H1 (cell line): ENCODE data around the gene ROBO2. TPM values are rescaled to one million over a fixed set of nuclear protein-coding genes. Genes with fewer than 3 reads are reported as not detected.

Source experiments
- MAX ChIP-seq: IDR thresholded peaks from 2 replicates; pipeline ENCODE4 v1.6.1; 2012; ENCODE audit warnings: inconsistent platforms
- NRF1 ChIP-seq: IDR thresholded peaks from 2 replicates; pipeline ENCODE4 v1.6.1; 2011; ENCODE audit warnings: mild to moderate bottlenecking, low read depth, low read length, improper control_type of control experiment
- POLR2AphosphoS5 ChIP-seq: IDR thresholded peaks from 2 replicates; pipeline ENCODE4 v1.6.1; 2011; ENCODE audit warnings: low read depth, low read length
- SUZ12 ChIP-seq: fragments of 200-600 bp; sonication (generic); IDR thresholded peaks from 2 replicates; pipeline ENCODE4 v1.6.1; 2012; ENCODE audit warnings: mild to moderate bottlenecking, inconsistent platforms, low read length, moderate library complexity, mixed read lengths
- YY1 ChIP-seq: IDR thresholded peaks from 2 replicates; pipeline ENCODE4 v1.6.1; 2011; ENCODE audit warnings: low read depth, mild to moderate bottlenecking, low read length
- polyA plus RNA-seq, 7 experiments: library from polyadenylated mRNA; depleted of rRNA in 3 of 7; stranded (reverse) in 5 of 7; unstranded in 2 of 7; fragments of >200 nt in 5 of 7; fragments of 200-250 nt in 2 of 7; gene quantifications; 1 replicate in 5 of 7; 2 replicates in 1 of 7; 4 replicates in 1 of 7; pipeline versions ENCODE4 v1.2.1 to v1.2.3, GENCODE V29; 2011 to 2013; ENCODE audit warnings: missing spikeins in 2 of 7, mixed read lengths in 2 of 7
- total RNA-seq: library from RNA; stranded (reverse); fragmentation: NEBNext Ultra II Directional; extraction: Animal tissue kit (Norgen Biotek cat#: 25700); gene quantifications from 2 replicates; pipeline ENCODE4 v1.2.1, GENCODE V29; 2021

The ROBO2 gene
- total and polyA plus RNA-seq, 2 of the 8 experiments (the other 6 are each of a cell fraction or from before 2014, with no cell fraction given): 1.5 to 2.9 TPM

DNA sequence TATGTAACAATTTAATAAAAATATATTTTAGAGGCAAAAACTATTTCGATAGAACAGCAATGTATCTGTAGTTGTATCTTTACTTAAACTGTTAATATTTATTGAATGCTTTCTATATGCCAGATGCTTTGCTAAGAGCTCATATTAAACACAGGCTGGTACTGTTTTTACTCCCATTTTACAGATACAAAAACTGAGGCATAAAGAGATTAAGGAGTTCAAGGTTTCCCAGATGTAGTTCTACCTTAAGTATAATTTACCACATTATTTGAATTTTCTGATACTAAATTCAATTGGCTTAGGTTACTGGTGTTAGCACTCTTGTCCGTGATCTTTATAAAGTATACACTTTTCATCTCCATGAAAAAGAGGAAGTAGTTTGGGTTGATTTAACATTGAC lies 149.8 kb downstream of the ROBO2 start (continued):
- TF ChIP-seq SUZ12 (no peak), YY1 (no peak), MAX (no peak), POLR2AphosphoS5 (no peak), NRF1 (no peak)
- TF ChIP-seq, all 59 proteins: peak for 0
